H1 (cell line): Measurements from ENCODE around the gene LRTM1. TPM values are rescaled to one million over a fixed set of nuclear protein-coding genes. Genes with fewer than 3 reads are reported as not detected.

Experiments
- CTCF ChIA-PET: fragments of 300-600 bp; sonication (Branson Sonifier 250); formaldehyde crosslinking; loops from one replicate; lab custom pipeline; 2021; ENCODE audit not compliant: partially characterized antibody; lab: Charles Lee
- POLR2A ChIA-PET: fragments of 300-600 bp; sonication (Branson Sonifier 250); formaldehyde crosslinking; loops from one replicate; lab custom pipeline; 2021; ENCODE audit warnings: inconsistent platforms; ENCODE audit not compliant: partially characterized antibody; lab: Charles Lee
- DNase-seq, 2 experiments: peaks; one replicate each; pipeline versions ENCODE4 v3.0.0 to v3.0.0-alpha.2; 2010 to 2022; ENCODE audit warnings: low spot score in 2 of 2, low read depth in 1 of 2, mixed read lengths in 1 of 2
- FAIRE-seq: peaks from 2 replicates; lab custom pipeline; 2011; peaks lifted over from hg19 to GRCh38; lab: Jason Lieb, UNC
- H2AFZ ChIP-seq: 2 replicates; pipeline ENCODE4 v1.8.1; 2012; ENCODE audit warnings: low read length, inconsistent platforms
- H2AK5ac ChIP-seq: 2 replicates; pipeline ENCODE4 v1.6.1; 2013; ENCODE audit warnings: low read depth, low read length
- H2BK120ac ChIP-seq: replicated peaks from 2 replicates; pipeline ENCODE3; 2013; ENCODE audit warnings: low read depth, low read length, inconsistent platforms
- H2BK12ac ChIP-seq: 2 replicates; pipeline ENCODE4 v1.6.1; 2013; ENCODE audit warnings: low read depth, low read length
- H2BK15ac ChIP-seq: 2 replicates; pipeline ENCODE4 v1.6.1; 2013; ENCODE audit warnings: low read length
- H2BK20ac ChIP-seq: 2 replicates; pipeline ENCODE4 v1.6.1; 2013; ENCODE audit warnings: low read length
- H2BK5ac ChIP-seq: 2 replicates; pipeline ENCODE4 v1.6.1; 2013; ENCODE audit warnings: low read depth, low read length
- H3K14ac ChIP-seq: 2 replicates; pipeline ENCODE4 v1.6.1; 2013; ENCODE audit warnings: inconsistent platforms; ENCODE audit not compliant: insufficient read length
- H3K18ac ChIP-seq: 2 replicates; pipeline ENCODE4 v1.6.1; 2013; ENCODE audit warnings: low read length; ENCODE audit errors: extremely low read depth
- H3K23ac ChIP-seq: 2 replicates; pipeline ENCODE4 v1.6.1; 2013; ENCODE audit warnings: inconsistent platforms; ENCODE audit not compliant: insufficient read length
- H3K23me2 ChIP-seq: 2 replicates; pipeline ENCODE4 v1.6.1; 2013; ENCODE audit warnings: low read depth, low read length
- H3K27ac ChIP-seq: 2 replicates; pipeline ENCODE4 v1.6.1; 2011; ENCODE audit warnings: low read depth, low read length, inconsistent platforms
- H3K27me3 ChIP-seq, 4 experiments: replicated peaks in 1 of 4; 1 replicate in 1 of 4; 2 replicates in 3 of 4; pipeline versions ENCODE4 v1.6.1 to v1.8.1; 2011 to 2013; ENCODE audit warnings: low read length in 3 of 4, mild to moderate bottlenecking in 3 of 4, inconsistent platforms in 2 of 4, mixed read lengths in 2 of 4, moderate library complexity in 1 of 4; ENCODE audit not compliant: control insufficient read depth in 3 of 4, insufficient read depth in 3 of 4; ENCODE audit errors: extremely low read depth in 1 of 4
- H3K36me3 ChIP-seq, 4 experiments: 2 replicates each; pipeline versions ENCODE4 v1.6.1 to v1.8.1; 2011 to 2013; ENCODE audit warnings: mild to moderate bottlenecking in 4 of 4, low read length in 3 of 4, moderate library complexity in 2 of 4, control low read depth in 1 of 4, inconsistent platforms in 1 of 4; ENCODE audit not compliant: insufficient read depth in 4 of 4, control insufficient read depth in 2 of 4
- H3K4ac ChIP-seq: replicated peaks from 2 replicates; pipeline ENCODE3; 2013; ENCODE audit warnings: low read length, low read depth, mixed read lengths, inconsistent platforms; ENCODE audit not compliant: insufficient read length
- H3K4me1 ChIP-seq, 4 experiments: replicated peaks in 1 of 4; 1 replicate in 1 of 4; 2 replicates in 3 of 4; pipeline versions ENCODE4 v1.6.1 to v1.8.1; 2011 to 2013; ENCODE audit warnings: low read length in 3 of 4, inconsistent platforms in 2 of 4, mixed read lengths in 1 of 4; ENCODE audit not compliant: insufficient read depth in 4 of 4, control insufficient read depth in 3 of 4
- H3K4me2 ChIP-seq, 2 experiments: 2 replicates each; pipeline versions ENCODE4 v1.6.1 to v1.8.1; 2011 to 2013; ENCODE audit warnings: low read depth in 2 of 2, low read length in 2 of 2, control low read depth in 1 of 2, inconsistent platforms in 1 of 2, mild to moderate bottlenecking in 1 of 2; ENCODE audit not compliant: insufficient read depth in 1 of 2
- H3K4me3 ChIP-seq, 4 experiments: fragments of 200-600, 300-600 bp in 1 of 4; sonication (generic), shearing (Covaris generic), sonication (Bioruptor Twin) in 1 of 4; 2 replicates each; pipeline versions ENCODE4 v1.5.1 to v1.8.1; 2011 to 2016; ENCODE audit warnings: low read length in 4 of 4, low read depth in 3 of 4, control low read depth in 2 of 4, inconsistent platforms in 2 of 4, mild to moderate bottlenecking in 2 of 4, mixed read lengths in 1 of 4, moderate library complexity in 1 of 4; ENCODE audit not compliant: insufficient read depth in 2 of 4; ENCODE audit errors: extremely low read depth in 1 of 4
- H3K56ac ChIP-seq: replicated peaks from 2 replicates; pipeline ENCODE3; 2013; ENCODE audit warnings: low read depth, mild to moderate bottlenecking, mixed read lengths, low read length, inconsistent platforms; ENCODE audit not compliant: insufficient read length
- H3K79me1 ChIP-seq: 2 replicates; pipeline ENCODE4 v1.6.1; 2013; ENCODE audit warnings: low read depth, low read length, control low read depth
- H3K79me2 ChIP-seq, 2 experiments: 2 replicates each; pipeline versions ENCODE4 v1.6.1 to v1.8.1; 2012 to 2013; ENCODE audit warnings: low read length in 2 of 2, mild to moderate bottlenecking in 2 of 2, inconsistent platforms in 1 of 2; ENCODE audit not compliant: insufficient read depth in 2 of 2, control insufficient read depth in 1 of 2
- H3K9ac ChIP-seq, 4 experiments: replicated peaks in 1 of 4; 1 replicate in 1 of 4; 2 replicates in 3 of 4; pipeline versions ENCODE4 v1.6.1 to v1.8.1; 2011 to 2013; ENCODE audit warnings: low read depth in 3 of 4, low read length in 3 of 4, control low read depth in 2 of 4, mild to moderate bottlenecking in 2 of 4, moderate library complexity in 2 of 4, inconsistent platforms in 1 of 4; ENCODE audit errors: extremely low read depth in 1 of 4
- H3K9me3 ChIP-seq, 2 experiments: 2 replicates each; pipeline versions ENCODE4 v1.6.1 to v1.8.1; 2012 to 2013; ENCODE audit warnings: mild to moderate bottlenecking in 2 of 2, moderate library complexity in 2 of 2, control low read depth in 1 of 2, inconsistent platforms in 1 of 2, low read depth in 1 of 2, low read length in 1 of 2, mixed read lengths in 1 of 2; ENCODE audit not compliant: insufficient read depth in 2 of 2
- H4K20me1 ChIP-seq, 2 experiments: replicated peaks in 1 of 2; 2 replicates each; pipeline versions ENCODE3 to v1.8.1; 2011 to 2013; ENCODE audit warnings: inconsistent platforms in 2 of 2, low read length in 2 of 2, mild to moderate bottlenecking in 1 of 2; ENCODE audit not compliant: insufficient read depth in 2 of 2, control insufficient read depth in 1 of 2
- H4K5ac ChIP-seq: 2 replicates; pipeline ENCODE4 v1.6.1; 2013; ENCODE audit warnings: low read length, low read depth, mixed read lengths, inconsistent platforms; ENCODE audit not compliant: insufficient read length
- H4K8ac ChIP-seq: 2 replicates; pipeline ENCODE4 v1.8.0; 2013; ENCODE audit warnings: mild to moderate bottlenecking, moderate library complexity, low read length, inconsistent platforms; ENCODE audit not compliant: insufficient read depth; ENCODE audit errors: extremely low read depth
- H4K91ac ChIP-seq: replicated peaks from 2 replicates; pipeline ENCODE3; 2013; ENCODE audit warnings: low read length, mixed read lengths, inconsistent platforms; ENCODE audit not compliant: insufficient read length
- ATF2 ChIP-seq: IDR thresholded peaks from 2 replicates; pipeline ENCODE4 v1.6.1; 2012; ENCODE audit warnings: low read length, inconsistent platforms
- BACH1 ChIP-seq: IDR thresholded peaks from 2 replicates; pipeline ENCODE4 v1.6.1; 2012; ENCODE audit warnings: low read length, improper control_type of control experiment
- BRCA1 ChIP-seq: IDR thresholded peaks from 2 replicates; pipeline ENCODE4 v1.6.1; 2012; ENCODE audit warnings: low read depth, low read length, improper control_type of control experiment
- CBX5 ChIP-seq: fragments of 300-800, 300-1000 bp; sonication (generic); IDR thresholded peaks from 2 replicates; pipeline ENCODE4 v1.7.1; 2016; ENCODE audit warnings: antibody characterized with exemption, low read length, low read depth
- CBX8 ChIP-seq: fragments of 300-800, 300-1000 bp; sonication (generic); IDR thresholded peaks from 2 replicates; pipeline ENCODE4 v1.7.1; 2016; ENCODE audit warnings: low read depth, low read length, borderline replicate concordance
- CEBPB ChIP-seq: IDR thresholded peaks from 2 replicates; pipeline ENCODE4 v1.6.1; 2012; ENCODE audit warnings: low read depth, low read length
- CREB1 ChIP-seq: IDR thresholded peaks from 2 replicates; pipeline ENCODE4 v1.6.1; 2012; ENCODE audit warnings: inconsistent platforms
- JUN ChIP-seq: IDR thresholded peaks from 2 replicates; pipeline ENCODE4 v1.6.1; 2011; ENCODE audit warnings: low read depth, mild to moderate bottlenecking, improper control_type of control experiment, low read length
- MAFK ChIP-seq: IDR thresholded peaks from 2 replicates; pipeline ENCODE4 v1.6.1; 2012; ENCODE audit warnings: low read depth, mild to moderate bottlenecking, improper control_type of control experiment, low read length
- SP4 ChIP-seq: IDR thresholded peaks from 2 replicates; pipeline ENCODE4 v1.6.1; 2012; ENCODE audit warnings: low read length, inconsistent platforms
- TAF7 ChIP-seq: optimal IDR thresholded peaks from 2 replicates; pipeline ENCODE3; 2011; ENCODE audit warnings: low read depth, mild to moderate bottlenecking, inconsistent platforms, low read length, moderate library complexity, borderline replicate concordance
- USF2 ChIP-seq: IDR thresholded peaks from 2 replicates; pipeline ENCODE4 v1.6.1; 2011; ENCODE audit warnings: low read length, improper control_type of control experiment
- ZNF274 ChIP-seq: IDR thresholded peaks from 2 replicates; pipeline ENCODE4 v1.7.0; 2012; ENCODE audit warnings: low read length, borderline replicate concordance; ENCODE audit errors: extremely low read depth
- WGBS, 2 experiments: shearing (Covaris generic) in 1 of 2; methylation state at CpG; one replicate each; pipeline versions ENCODE4 v1.1.6 to v1.1.7; 2013 to 2015; ENCODE audit warnings: low lambda C conversion rate in 2 of 2, mixed read lengths in 2 of 2, inconsistent platforms in 1 of 2, low coverage in 1 of 2, missing lambda C conversion rate in 1 of 2; ENCODE audit not compliant: insufficient replicate concordance in 2 of 2, insufficient coverage in 1 of 2, insufficient read length in 1 of 2; ENCODE audit errors: extremely low coverage in 1 of 2, missing lambda C conversion rate in 1 of 2; 5-methylcytosine and 5-hydroxymethylcytosine counted together
- polyA plus RNA-seq, 7 experiments: library from polyadenylated mRNA; depleted of rRNA in 3 of 7; stranded (reverse) in 5 of 7; unstranded in 2 of 7; fragments of >200 nt in 5 of 7; fragments of 200-250 nt in 2 of 7; gene quantifications; 1 replicate in 5 of 7; 2 replicates in 1 of 7; 4 replicates in 1 of 7; pipeline versions ENCODE4 v1.2.1 to v1.2.3, GENCODE V29; 2011 to 2013; ENCODE audit warnings: missing spikeins in 2 of 7, mixed read lengths in 2 of 7
- total RNA-seq: library from RNA; stranded (reverse); fragmentation: NEBNext Ultra II Directional; extraction: Animal tissue kit (Norgen Biotek cat#: 25700); gene quantifications from 2 replicates; pipeline ENCODE4 v1.2.1, GENCODE V29; 2021

LRTM1 gene
- total and polyA plus RNA-seq, 2 of the 8 experiments (the other 6 are each of a cell fraction or from before 2014, with no cell fraction given), result not detected

- Histone ChIP-seq H2BK120ac (no peak overlapping the region), H3K23ac (no peak overlapping the region), H4K5ac (no peak overlapping the region), H2BK12ac (no peak overlapping the region), H2BK20ac (no peak overlapping the region), H4K91ac (no peak overlapping the region), H3K27ac (no peak overlapping the region), H3K79me1 (no peaks in the 10 kb centered on the region), H3K9me3 (no peaks in the 10 kb centered on the region; a peak in 1 of 4 replicates), H3K27me3 (no peaks in the 10 kb centered on the region), H4K20me1 (no peaks in the 10 kb centered on the region), H4K8ac (no peak overlapping the region), H3K36me3 (no peaks in the 10 kb centered on the region), H2BK15ac (no peak overlapping the region), H2AK5ac (no peak overlapping the region), H3K18ac (no peak overlapping the region), H3K9ac (no peak overlapping the region), H3K14ac (no peak overlapping the region), H3K79me2 (no peaks in the 10 kb centered on the region), H3K4me2 (no peak overlapping the region), H2AFZ (no peak overlapping the region), H3K4me1 (no peaks in the 10 kb centered on the region), H3K4me3 (no peak overlapping the region), H3K4ac (no peak overlapping the region), H3K56ac (no peak overlapping the region), H3K23me2 (no peaks in the 10 kb centered on the region), H2BK5ac (no peak overlapping the region)
- ChIA-PET POLR2A (no interaction called here), CTCF (no interaction called here)
- FAIRE-seq, result no peak
- 95% methylated on average over 1 of the region's 1 CpG; no CpG with 5 or more reads in 1 of the 2 experiments for WGBS, 2 experiments
- DNase-seq, result no peak
- no peak for TF ChIP-seq BACH1
- TF ChIP-seq JUN, result no peak
- no peak for TF ChIP-seq CREB1
- TF ChIP-seq CBX5, result no peak
- TF ChIP-seq USF2, result no peak
- no peak for TF ChIP-seq BRCA1
- TF ChIP-seq MAFK, result no peak
- TF ChIP-seq CBX8, result no peak
- TF ChIP-seq ATF2, result no peak
- no peak for TF ChIP-seq SP4
- no peak for TF ChIP-seq TAF7
- TF ChIP-seq CEBPB, result no peak
- no peak for TF ChIP-seq ZNF274
Observed at GRCh38 chr3:54977439-54977838, 49.6 kb upstream of the LRTM1 start.
